Heart left ventricle (tissue), 13 donors: ENCODE measurements around the gene MAN2B2.

ENCODE experiments used
- CTCF ChIP-seq, 12 donors: fragments of 200-600 bp; sonication (generic) in 4 of 12; IDR thresholded peaks; one replicate each; pipeline versions ENCODE4 v1.5.0 to v1.8.0; 2018 to 2022; ENCODE audit warnings: antibody characterized with exemption in 12 of 12, mild to moderate bottlenecking in 5 of 12
- POLR2A ChIP-seq, 2 donors: fragments of 450-650 bp; IDR thresholded peaks; one replicate each; pipeline ENCODE4 v1.6.1; 2017; ENCODE audit warnings: antibody characterized with exemption in 2 of 2, mild to moderate bottlenecking in 2 of 2, moderate library complexity in 2 of 2
- donor health status: ischemic (EF 13 %, LVEDD 7.1; RV severe dilation, severe dysfunction).
- donor health status: DM: no; HTN: yes; CAD: no.
- donor health status: DM: no; HTN: no; CAD: no.
- donor health status: ischemic (EF 25% LVEDD 6.9; RV normal size, moderate dysfunction).
- donor health status: ischemic (EF 25% LVEDD 5.7; RV mildly dilated, moderate dysfunction).
- donor health status: ischemic (EF 35%, LVEDD 5.7; RV mildly dilated, moderate dysfunction).
- donor health status: nonischemic (EF 11% LVEDD 7.7; RV severe dilation, severe dysfunction).
- donor health status: DM: yes; HTN: yes; CAD: no.
- donor health status: PGD.
- donor health status: ischemic (EF 29% LVEDD 5.4; RV normal size, mild dysfunction).
- donor health status: nonischemic (EF 23%, LVEDD 6.1; RV moderate dilation, normal function).

- no peak for TF ChIP-seq CTCF (IDR thresholded peaks at IDR 0.05)
- no peak for TF ChIP-seq POLR2A (IDR thresholded peaks at IDR 0.05)
These were observed 48.3 kb upstream of the MAN2B2 start for GRCh38 chr4:6526671-6527091.
